Gastroesophageal sphincter (tissue), 4 donors: Measurements from ENCODE around the gene APPL2. TPM values are rescaled to one million over a fixed set of nuclear protein-coding genes. Genes with fewer than 3 reads are reported as not detected.

Source experiments
- ATAC-seq: fragments of 150-250 bp; one replicate; pipeline ENCODE4 v1.9.1; 2016; ENCODE audit warnings: mild to moderate bottlenecking, moderate library complexity
- H3K27ac ChIP-seq, 4 donors: fragments of 200-600 bp; sonication (generic) in 3 of 4; 1 replicate in 3 of 4; 2 replicates in 1 of 4; pipeline ENCODE4 v1.5.1; 2016 to 2019
- H3K27me3 ChIP-seq: fragments of 200-600 bp; sonication (generic); one replicate; pipeline ENCODE4 v1.5.1; 2019
- H3K36me3 ChIP-seq, 2 donors: fragments of 200-600 bp; sonication (generic); one replicate each; pipeline ENCODE4 v1.5.1; 2019; ENCODE audit warnings: control low read depth in 1 of 2
- H3K4me1 ChIP-seq, 3 donors: fragments of 200-600 bp; sonication (generic); 1 replicate in 2 of 3; 2 replicates in 1 of 3; pipeline ENCODE4 v1.5.1; 2016 to 2019; ENCODE audit warnings: control low read depth in 2 of 3
- H3K4me3 ChIP-seq, 2 donors: fragments of 200-600 bp; sonication (generic); one replicate each; pipeline ENCODE4 v1.5.1; 2019; ENCODE audit warnings: mild to moderate bottlenecking in 1 of 2, moderate library complexity in 1 of 2
- H3K9me3 ChIP-seq, 3 donors: fragments of 200-600 bp; sonication (generic); one replicate each; pipeline ENCODE4 v1.5.1; 2017 to 2019; ENCODE audit warnings: control low read depth in 2 of 3
- EP300 ChIP-seq: sonication (generic); formaldehyde crosslinking; IDR thresholded peaks from one replicate; pipeline ENCODE4 v1.6.1; 2017; ENCODE audit warnings: antibody characterized with exemption, mild to moderate bottlenecking
- POLR2A ChIP-seq, 2 donors: fragments of 450-650 bp; IDR thresholded peaks; one replicate each; pipeline ENCODE4 v1.6.1; 2017; ENCODE audit warnings: antibody characterized with exemption in 2 of 2, mild to moderate bottlenecking in 2 of 2, moderate library complexity in 1 of 2
- POLR2AphosphoS5 ChIP-seq: sonication (generic); formaldehyde crosslinking; IDR thresholded peaks from one replicate; pipeline ENCODE4 v1.6.1; 2017; ENCODE audit warnings: antibody characterized with exemption
- WGBS, 2 donors: methylation state at CpG; one replicate each; pipeline ENCODE4 v1.1.5; 2018; ENCODE audit warnings: low coverage in 1 of 2; 5-methylcytosine and 5-hydroxymethylcytosine counted together
- total RNA-seq, 4 donors: library from RNA; depleted of rRNA; stranded (reverse); fragments of >200 nt; gene quantifications; one replicate each; pipeline ENCODE4 v1.1.0, GENCODE V29; 2016
- TF ChIP-seq, protein P1 (sequence below), 4 experiments: fragments of 200-600 bp in 2 of 4; fragments of 450-650 bp in 2 of 4; sonication (generic) in 1 of 4; IDR thresholded peaks; one replicate each; pipeline ENCODE4 v1.5.1; 2017 to 2019; ENCODE audit warnings: antibody characterized with exemption in 4 of 4, mild to moderate bottlenecking in 2 of 4, moderate library complexity in 2 of 4

The APPL2 gene
- total RNA-seq, 4 donors from 2014 or later, result 17.0 to 32.4 (median 23.4) TPM

DNA sequence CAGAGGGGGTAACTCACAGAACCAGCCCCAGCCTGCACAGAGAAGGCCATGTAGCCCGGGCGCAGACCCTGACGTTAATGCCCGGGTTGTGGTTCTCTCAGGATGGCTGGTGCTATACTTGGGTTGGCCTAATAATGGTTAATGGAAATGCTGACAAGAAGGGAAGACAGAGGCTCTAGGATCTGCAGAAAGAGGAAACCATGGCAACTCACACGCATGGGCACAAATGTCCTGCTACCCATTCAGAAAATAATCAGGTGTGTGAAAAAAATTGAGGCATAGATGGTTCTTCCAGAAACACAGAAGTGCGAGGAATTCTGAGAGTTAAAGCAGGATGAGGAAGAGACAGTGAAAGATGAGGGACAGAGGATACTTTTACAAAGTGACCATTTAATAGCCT, 33.8 kb downstream of the APPL2 start:
- H3K4me1 ChIP-seq, result peaks cover 0 to 8% (median 0%) of the 10 kb centered on the region in 3 donors
- no peak for ATAC-seq

DNA sequence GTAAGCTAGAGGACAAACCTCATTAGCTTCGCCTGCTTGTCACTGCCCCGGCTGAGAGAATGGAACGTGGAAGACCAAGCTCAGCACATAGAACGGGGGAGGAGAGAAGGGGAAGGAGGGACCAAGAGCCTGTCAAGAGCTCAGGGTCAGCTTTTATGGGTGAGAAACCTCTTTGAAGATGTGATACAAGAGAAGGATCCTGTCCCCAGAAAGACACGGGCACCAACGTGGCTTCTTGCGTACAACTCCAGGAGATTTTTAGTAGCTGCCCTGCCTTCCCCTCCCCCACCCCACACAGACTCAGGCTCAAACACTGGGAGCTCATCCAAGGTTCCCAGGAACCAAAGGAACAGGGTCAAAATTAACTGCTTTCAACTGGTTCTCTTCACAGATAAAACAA, 34.7 kb downstream of the APPL2 start:
- Histone ChIP-seq H3K27me3 (no peaks in the 10 kb centered on the region), H3K36me3 (peaks cover 0 to 96% of the 10 kb centered on the region in 2 donors), H3K9me3 (no peaks in the 10 kb centered on the region), H3K4me1 (peaks cover 0 to 8% (median 0%) of the 10 kb centered on the region in 3 donors), H3K4me3 (no peak overlapping the region), H3K27ac (no peak overlapping the region)
- no peak for TF ChIP-seq EP300
- TF ChIP-seq POLR2A (IDR thresholded peaks at IDR 0.05), result no peak
- no peak for TF ChIP-seq POLR2AphosphoS5
- TF ChIP-seq, protein P1, sequence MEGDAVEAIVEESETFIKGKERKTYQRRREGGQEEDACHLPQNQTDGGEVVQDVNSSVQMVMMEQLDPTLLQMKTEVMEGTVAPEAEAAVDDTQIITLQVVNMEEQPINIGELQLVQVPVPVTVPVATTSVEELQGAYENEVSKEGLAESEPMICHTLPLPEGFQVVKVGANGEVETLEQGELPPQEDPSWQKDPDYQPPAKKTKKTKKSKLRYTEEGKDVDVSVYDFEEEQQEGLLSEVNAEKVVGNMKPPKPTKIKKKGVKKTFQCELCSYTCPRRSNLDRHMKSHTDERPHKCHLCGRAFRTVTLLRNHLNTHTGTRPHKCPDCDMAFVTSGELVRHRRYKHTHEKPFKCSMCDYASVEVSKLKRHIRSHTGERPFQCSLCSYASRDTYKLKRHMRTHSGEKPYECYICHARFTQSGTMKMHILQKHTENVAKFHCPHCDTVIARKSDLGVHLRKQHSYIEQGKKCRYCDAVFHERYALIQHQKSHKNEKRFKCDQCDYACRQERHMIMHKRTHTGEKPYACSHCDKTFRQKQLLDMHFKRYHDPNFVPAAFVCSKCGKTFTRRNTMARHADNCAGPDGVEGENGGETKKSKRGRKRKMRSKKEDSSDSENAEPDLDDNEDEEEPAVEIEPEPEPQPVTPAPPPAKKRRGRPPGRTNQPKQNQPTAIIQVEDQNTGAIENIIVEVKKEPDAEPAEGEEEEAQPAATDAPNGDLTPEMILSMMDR (IDR thresholded peaks at IDR 0.05), result no peak
- 17 to 42% methylated on average over 1 to 3 of the region's 7 CpGs for WGBS, 2 donors
- ATAC-seq, result no peak

More for the DNA sequence above, 33.8 kb downstream of the APPL2 start:
- Histone ChIP-seq H3K9me3 (no peaks in the 10 kb centered on the region), H3K4me3 (no peak overlapping the region), H3K27ac (no peak overlapping the region), H3K27me3 (no peaks in the 10 kb centered on the region), H3K36me3 (peaks cover 0 to 96% of the 10 kb centered on the region in 2 donors)
- 91 to 94% methylated on average over 6 of the region's 6 CpGs for WGBS, 2 donors
- TF ChIP-seq POLR2A (IDR thresholded peaks at IDR 0.05), result no peak
- TF ChIP-seq, protein P1 (IDR thresholded peaks at IDR 0.05), result no peak
- no peak for TF ChIP-seq EP300
- TF ChIP-seq POLR2AphosphoS5, result no peak

DNA sequence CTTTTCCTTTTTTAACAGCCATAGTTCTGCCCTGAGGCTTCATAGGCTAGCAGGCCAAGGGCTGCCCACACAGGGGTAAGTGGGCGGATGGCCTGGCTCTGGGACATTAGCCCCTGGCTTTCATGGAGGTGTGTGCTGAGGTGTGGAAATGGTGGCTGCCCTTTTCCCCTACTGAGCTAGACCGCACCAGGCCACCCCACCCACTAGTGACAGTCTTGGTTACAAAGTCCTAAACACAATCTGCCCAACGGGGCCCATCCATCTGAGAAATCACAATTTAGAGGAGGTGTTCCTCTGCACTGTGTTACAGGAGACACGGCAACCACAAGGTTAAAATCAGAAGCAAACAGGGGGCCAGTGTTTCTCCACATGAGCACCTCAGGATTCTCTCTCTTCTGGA, 35.6 kb downstream of the APPL2 start:
- WGBS, 2 donors, result 83 to 97% methylated on average over 1 to 3 of the region's 4 CpGs
- ATAC-seq, result no peak
- H3K27ac ChIP-seq, result no peak overlapping the region
- H3K9me3 ChIP-seq, result no peaks in the 10 kb centered on the region
- TF ChIP-seq POLR2A (IDR thresholded peaks at IDR 0.05), result no peak
- no peak for TF ChIP-seq POLR2AphosphoS5
- TF ChIP-seq, protein P1 (IDR thresholded peaks at IDR 0.05), result no peak
- TF ChIP-seq EP300, result no peak
- no peaks in the 10 kb centered on the region for H3K27me3 ChIP-seq
- no peak overlapping the region for H3K4me3 ChIP-seq
- peaks cover 0 to 96% of the 10 kb centered on the region in 2 donors for H3K36me3 ChIP-seq
- H3K4me1 ChIP-seq, result peaks cover 0 to 8% (median 0%) of the 10 kb centered on the region in 3 donors

DNA sequence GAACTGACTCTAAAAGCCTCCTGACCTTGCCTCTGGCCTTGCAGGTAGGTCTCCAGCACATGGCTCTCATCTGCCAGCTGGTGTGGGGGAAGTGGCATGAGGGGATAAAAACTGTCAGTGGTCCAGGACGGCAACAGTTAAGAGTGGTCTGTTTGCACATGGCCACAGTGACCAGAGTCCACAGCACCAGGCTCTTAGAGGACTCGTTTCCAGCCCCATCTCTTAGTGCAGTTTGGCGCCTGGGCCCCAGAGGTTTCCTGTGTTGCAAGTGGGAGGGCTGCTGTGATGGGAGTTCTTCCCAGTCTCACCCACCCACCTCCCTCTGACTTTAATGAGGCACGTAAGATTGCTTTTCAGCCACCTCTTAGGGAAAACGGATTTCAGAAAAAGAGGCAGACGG, 37.0 kb downstream of the APPL2 start:
- Histone ChIP-seq H3K36me3 (peaks cover 0 to 96% of the 10 kb centered on the region in 2 donors), H3K27me3 (no peaks in the 10 kb centered on the region), H3K27ac (no peak overlapping the region), H3K9me3 (no peaks in the 10 kb centered on the region), H3K4me1 (peaks cover 0 to 8% (median 0%) of the 10 kb centered on the region in 3 donors), H3K4me3 (no peak overlapping the region)
- TF ChIP-seq, protein P1 (IDR thresholded peaks at IDR 0.05), result no peak
- TF ChIP-seq EP300 (no peak), POLR2AphosphoS5 (no peak), POLR2A (IDR thresholded peaks at IDR 0.05) (no peak)
- no peak for ATAC-seq
- 90 to 100% methylated on average over 2 of the region's 6 CpGs for WGBS, 2 donors

DNA sequence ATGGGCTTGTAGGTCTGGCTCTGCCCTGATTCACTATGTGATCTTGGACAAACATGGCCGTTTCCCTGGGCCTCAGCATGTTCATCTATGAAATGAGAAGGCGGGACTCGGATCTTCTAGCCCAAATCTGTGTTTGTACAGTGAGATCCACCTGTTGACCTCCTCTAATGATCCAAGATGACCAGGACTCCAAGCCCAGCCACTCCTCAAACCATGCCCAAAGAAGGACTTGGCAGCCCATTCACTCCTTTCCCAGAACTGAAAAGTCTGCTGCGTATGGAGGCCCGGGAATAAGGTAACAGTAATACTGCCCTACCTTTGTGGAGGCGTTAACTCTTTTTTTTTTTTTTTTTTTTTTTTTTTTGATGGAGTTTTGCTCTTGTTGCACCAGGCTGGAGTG, 39.9 kb downstream of the APPL2 start:
- WGBS, 2 donors, result 97 to 98% methylated on average over 5 to 6 of the region's 6 CpGs
- H3K4me3 ChIP-seq, result no peak overlapping the region
- H3K27ac ChIP-seq, result no peak overlapping the region
- H3K36me3 ChIP-seq, result peaks cover 0 to 96% of the 10 kb centered on the region in 2 donors
- ATAC-seq, result no peak
- TF ChIP-seq, protein P1 (IDR thresholded peaks at IDR 0.05), result no peak
- no peak for TF ChIP-seq POLR2AphosphoS5
- no peak for TF ChIP-seq POLR2A (IDR thresholded peaks at IDR 0.05)
- no peak for TF ChIP-seq EP300
- no peaks in the 10 kb centered on the region for H3K4me1 ChIP-seq
- no peaks in the 10 kb centered on the region for H3K27me3 ChIP-seq
- H3K9me3 ChIP-seq, result no peaks in the 10 kb centered on the region
